ENCODE data around the gene UBN1.

UBN1 gene

DNA sequence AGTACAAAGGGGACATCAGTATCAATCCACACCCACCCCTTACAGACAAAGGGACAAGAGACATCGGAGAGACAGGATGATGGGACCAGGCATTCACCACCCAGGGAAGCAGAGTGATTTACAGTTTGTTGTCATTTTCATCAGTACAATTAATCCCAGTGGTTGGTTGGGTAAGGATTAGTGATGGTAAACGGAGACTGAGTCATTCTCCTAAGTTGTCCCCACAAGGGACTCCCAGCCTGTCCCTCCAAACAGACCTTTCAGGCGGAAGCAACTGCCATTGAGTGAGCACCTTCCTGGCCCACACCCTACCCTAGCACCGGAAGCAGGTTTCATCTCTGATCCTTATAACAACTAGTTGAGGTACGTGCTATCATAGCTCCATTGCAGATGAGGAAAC, 78.5 kb downstream of the UBN1 start:
- no peaks in the 10 kb centered on the region for H3K27me3 ChIP-seq (ENCODE audit: control insufficient read depth in 1 of 2, insufficient read depth in 1 of 2, low read length in 2 of 2)
- no peak overlapping the region for H3K9ac ChIP-seq (ENCODE audit: low read length)
- H3K4me1 ChIP-seq (ENCODE audit: control insufficient read depth, insufficient read depth, low read depth, low read length) = peaks cover 9% of the 10 kb centered on the region
- no peak overlapping the region for H3K4me2 ChIP-seq (ENCODE audit: low read length, poor library complexity, severe bottlenecking)
- H2BK12ac ChIP-seq (ENCODE audit: low read length in 2 of 2) = no peak overlapping the region
- peak; percentile 37 for DNase-seq
- peaks cover 25 to 77% of the 10 kb centered on the region in 2 experiments for H3K36me3 ChIP-seq (ENCODE audit: control insufficient read depth in 1 of 2, insufficient read depth in 2 of 2, low read depth in 1 of 2, low read length in 2 of 2)
- no peak overlapping the region for H2AK5ac ChIP-seq (ENCODE audit: low read length, severe bottlenecking)
- no peak overlapping the region for H3K4me3 ChIP-seq (ENCODE audit: insufficient read depth in 1 of 2, low read depth in 1 of 2, low read length in 2 of 2)
- no peak overlapping the region for H4K8ac ChIP-seq (ENCODE audit: low read length)
- H3K14ac ChIP-seq (ENCODE audit: low read length in 2 of 2) = no peak overlapping the region
- WGBS = 76% methylated on average over 4 of the region's 5 CpGs
- H2AFZ ChIP-seq (ENCODE audit: low read depth, low read length) = no peak overlapping the region
- no peak overlapping the region for H3K23ac ChIP-seq (ENCODE audit: low read length in 2 of 2)
- H3K4ac ChIP-seq (ENCODE audit: low read depth in 1 of 2, low read length in 2 of 2) = no peak overlapping the region
- no peak overlapping the region for H2BK120ac ChIP-seq (ENCODE audit: low read depth, low read length)
- no peak overlapping the region for H2BK15ac ChIP-seq (ENCODE audit: low read depth, poor library complexity, severe bottlenecking)
- no peak overlapping the region for H3K18ac ChIP-seq (ENCODE audit: low read depth in 1 of 2, low read length in 2 of 2)
- H3K27ac ChIP-seq (ENCODE audit: low read length, poor library complexity, severe bottlenecking) = no peak overlapping the region
- no peak overlapping the region for H4K91ac ChIP-seq (ENCODE audit: low read length)
- no peak overlapping the region for H2BK5ac ChIP-seq (ENCODE audit: low read depth, low read length, poor library complexity, severe bottlenecking)
- peaks cover 27% of the 10 kb centered on the region for H3K79me1 ChIP-seq (replicated peaks; ENCODE audit: low read length, poor library complexity, severe bottlenecking)
- H3K9me3 ChIP-seq (ENCODE audit: control insufficient read depth, low read length) = peaks cover 19% of the 10 kb centered on the region

DNA sequence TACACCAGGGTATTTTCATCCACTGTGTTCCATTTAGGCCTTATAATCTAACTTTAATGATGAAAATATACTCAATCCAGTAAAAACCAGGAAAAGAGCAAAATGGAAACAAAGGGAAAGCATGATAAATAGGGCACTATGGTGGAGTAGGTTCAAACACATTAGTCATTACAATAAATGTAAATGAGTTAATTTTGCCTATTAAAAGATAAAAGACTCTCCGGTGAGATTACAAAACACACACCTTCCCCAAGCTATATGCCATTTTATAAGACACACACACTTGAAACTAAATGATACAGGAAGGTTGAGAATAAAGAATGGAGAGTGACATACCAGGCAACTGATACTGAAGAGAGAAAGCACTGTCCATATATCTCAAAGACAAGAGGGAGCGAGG, 79.6 kb downstream of the UBN1 start:
- Histone ChIP-seq H3K9ac (ENCODE audit: low read length) (no peak overlapping the region), H3K27ac (ENCODE audit: low read length, poor library complexity, severe bottlenecking) (no peak overlapping the region), H3K27me3 (ENCODE audit: control insufficient read depth in 1 of 2, insufficient read depth in 1 of 2, low read length in 2 of 2) (no peaks in the 10 kb centered on the region), H3K18ac (ENCODE audit: low read depth in 1 of 2, low read length in 2 of 2) (no peak overlapping the region), H4K8ac (ENCODE audit: low read length) (no peak overlapping the region), H3K4ac (ENCODE audit: low read depth in 1 of 2, low read length in 2 of 2) (no peak overlapping the region), H3K14ac (ENCODE audit: low read length in 2 of 2) (no peak overlapping the region), H2BK15ac (ENCODE audit: low read depth, poor library complexity, severe bottlenecking) (no peak overlapping the region), H2BK120ac (ENCODE audit: low read depth, low read length) (no peak overlapping the region), H2BK5ac (ENCODE audit: low read depth, low read length, poor library complexity, severe bottlenecking) (no peak overlapping the region), H2BK12ac (ENCODE audit: low read length in 2 of 2) (no peak overlapping the region), H3K79me1 (replicated peaks; ENCODE audit: low read length, poor library complexity, severe bottlenecking) (peaks cover 30% of the 10 kb centered on the region), H2AK5ac (ENCODE audit: low read length, severe bottlenecking) (no peak overlapping the region), H2AFZ (ENCODE audit: low read depth, low read length) (no peak overlapping the region), H3K4me2 (ENCODE audit: low read length, poor library complexity, severe bottlenecking) (no peak overlapping the region), H4K91ac (ENCODE audit: low read length) (no peak overlapping the region), H3K9me3 (ENCODE audit: control insufficient read depth, low read length) (peaks cover 19% of the 10 kb centered on the region), H3K36me3 (ENCODE audit: control insufficient read depth in 1 of 2, insufficient read depth in 2 of 2, low read depth in 1 of 2, low read length in 2 of 2) (peaks cover 37 to 85% of the 10 kb centered on the region in 2 experiments), H3K4me1 (ENCODE audit: control insufficient read depth, insufficient read depth, low read depth, low read length) (peaks cover 9% of the 10 kb centered on the region), H3K4me3 (ENCODE audit: insufficient read depth in 1 of 2, low read depth in 1 of 2, low read length in 2 of 2) (no peak overlapping the region), H3K23ac (ENCODE audit: low read length in 2 of 2) (no peak overlapping the region)
- no peak for DNase-seq
- 95% methylated on average over 1 of the region's 2 CpGs for WGBS

DNA sequence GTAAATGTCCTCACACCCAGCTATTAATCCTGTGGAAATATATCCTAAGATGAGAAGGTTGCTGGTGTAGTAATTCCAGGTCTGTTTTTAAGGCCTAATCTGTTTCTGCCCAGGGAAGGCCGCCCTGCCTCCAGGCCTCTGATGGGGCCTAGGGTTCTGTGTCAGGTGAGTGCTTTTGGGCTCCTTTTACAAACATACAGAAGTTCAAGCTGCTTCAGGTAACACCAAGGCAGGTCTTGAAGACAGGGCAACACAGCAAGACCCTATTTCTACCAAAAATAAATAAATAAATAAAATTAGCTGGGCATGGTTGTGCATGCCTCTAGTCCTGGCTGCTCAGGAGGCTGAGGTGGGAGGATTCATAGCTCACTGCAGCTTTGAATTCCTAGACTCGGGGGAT, 80.4 kb downstream of the UBN1 start:
- Histone ChIP-seq H3K27ac (ENCODE audit: low read length, poor library complexity, severe bottlenecking) (no peak overlapping the region), H2BK12ac (ENCODE audit: low read length in 2 of 2) (no peak overlapping the region), H3K18ac (ENCODE audit: low read depth in 1 of 2, low read length in 2 of 2) (no peak overlapping the region), H3K36me3 (ENCODE audit: control insufficient read depth in 1 of 2, insufficient read depth in 2 of 2, low read depth in 1 of 2, low read length in 2 of 2) (peaks cover 40 to 84% of the 10 kb centered on the region in 2 experiments), H2BK15ac (ENCODE audit: low read depth, poor library complexity, severe bottlenecking) (no peak overlapping the region), H3K4ac (ENCODE audit: low read depth in 1 of 2, low read length in 2 of 2) (no peak overlapping the region), H3K23ac (ENCODE audit: low read length in 2 of 2) (no peak overlapping the region), H2AK5ac (ENCODE audit: low read length, severe bottlenecking) (no peak overlapping the region), H3K4me3 (ENCODE audit: insufficient read depth in 1 of 2, low read depth in 1 of 2, low read length in 2 of 2) (no peak overlapping the region), H3K4me1 (ENCODE audit: control insufficient read depth, insufficient read depth, low read depth, low read length) (peaks cover 9% of the 10 kb centered on the region), H3K9me3 (ENCODE audit: control insufficient read depth, low read length) (peaks cover 19% of the 10 kb centered on the region), H3K4me2 (ENCODE audit: low read length, poor library complexity, severe bottlenecking) (no peak overlapping the region), H2AFZ (ENCODE audit: low read depth, low read length) (no peak overlapping the region), H2BK120ac (ENCODE audit: low read depth, low read length) (no peak overlapping the region), H2BK5ac (ENCODE audit: low read depth, low read length, poor library complexity, severe bottlenecking) (no peak overlapping the region), H4K91ac (ENCODE audit: low read length) (no peak overlapping the region), H3K27me3 (ENCODE audit: control insufficient read depth in 1 of 2, insufficient read depth in 1 of 2, low read length in 2 of 2) (no peaks in the 10 kb centered on the region), H3K14ac (ENCODE audit: low read length in 2 of 2) (no peak overlapping the region), H4K8ac (ENCODE audit: low read length) (no peak overlapping the region), H3K79me1 (replicated peaks; ENCODE audit: low read length, poor library complexity, severe bottlenecking) (peaks cover 32% of the 10 kb centered on the region), H3K9ac (ENCODE audit: low read length) (no peak overlapping the region)
- DNase-seq = no peak
- 48% methylated on average over 2 of the region's 2 CpGs for WGBS

DNA sequence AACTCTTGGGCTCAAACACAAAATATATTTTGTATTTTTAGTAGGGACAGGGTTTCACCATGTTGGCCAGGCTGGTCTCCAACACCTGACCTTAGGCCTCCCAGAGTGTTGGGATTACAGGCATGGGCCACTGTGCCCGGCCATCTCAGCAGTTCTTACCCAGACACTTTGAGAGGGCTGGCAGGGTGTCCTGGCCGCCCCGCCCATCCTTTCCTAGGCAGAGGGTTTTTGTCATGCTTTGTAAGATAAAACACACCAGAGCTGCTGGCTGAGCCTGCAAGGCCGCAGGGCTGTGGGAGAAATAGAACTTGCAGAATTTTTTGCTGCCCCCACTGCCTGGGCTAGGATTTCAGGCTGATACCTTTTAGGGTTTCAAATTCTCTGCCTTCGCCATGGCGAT, 80.9 kb downstream of the UBN1 start:
- H3K4me1 ChIP-seq (ENCODE audit: control insufficient read depth, insufficient read depth, low read depth, low read length) = peaks cover 9% of the 10 kb centered on the region
- no peak overlapping the region for H3K14ac ChIP-seq (ENCODE audit: low read length in 2 of 2)
- no peak overlapping the region for H3K4ac ChIP-seq (ENCODE audit: low read depth in 1 of 2, low read length in 2 of 2)
- H3K23ac ChIP-seq (ENCODE audit: low read length in 2 of 2) = no peak overlapping the region
- H3K27ac ChIP-seq (ENCODE audit: low read length, poor library complexity, severe bottlenecking) = no peak overlapping the region
- peaks cover 19% of the 10 kb centered on the region for H3K9me3 ChIP-seq (ENCODE audit: control insufficient read depth, low read length)
- H2AK5ac ChIP-seq (ENCODE audit: low read length, severe bottlenecking) = no peak overlapping the region
- no peak overlapping the region for H3K4me3 ChIP-seq (ENCODE audit: insufficient read depth in 1 of 2, low read depth in 1 of 2, low read length in 2 of 2)
- no peak overlapping the region for H3K4me2 ChIP-seq (ENCODE audit: low read length, poor library complexity, severe bottlenecking)
- H2BK120ac ChIP-seq (ENCODE audit: low read depth, low read length) = no peak overlapping the region
- no peak overlapping the region for H2BK5ac ChIP-seq (ENCODE audit: low read depth, low read length, poor library complexity, severe bottlenecking)
- no peaks in the 10 kb centered on the region for H3K27me3 ChIP-seq (ENCODE audit: control insufficient read depth in 1 of 2, insufficient read depth in 1 of 2, low read length in 2 of 2)
- WGBS = 91% methylated on average over 6 of the region's 6 CpGs
- H3K9ac ChIP-seq (ENCODE audit: low read length) = no peak overlapping the region
- H3K18ac ChIP-seq (ENCODE audit: low read depth in 1 of 2, low read length in 2 of 2) = no peak overlapping the region
- no peak overlapping the region for H2AFZ ChIP-seq (ENCODE audit: low read depth, low read length)
- H2BK12ac ChIP-seq (ENCODE audit: low read length in 2 of 2) = no peak overlapping the region
- H3K36me3 ChIP-seq (ENCODE audit: control insufficient read depth in 1 of 2, insufficient read depth in 2 of 2, low read depth in 1 of 2, low read length in 2 of 2) = peaks cover 37 to 80% of the 10 kb centered on the region in 2 experiments
- H4K91ac ChIP-seq (ENCODE audit: low read length) = no peak overlapping the region
- peaks cover 32% of the 10 kb centered on the region for H3K79me1 ChIP-seq (replicated peaks; ENCODE audit: low read length, poor library complexity, severe bottlenecking)
- no peak overlapping the region for H2BK15ac ChIP-seq (ENCODE audit: low read depth, poor library complexity, severe bottlenecking)
- no peak for DNase-seq
- no peak overlapping the region for H4K8ac ChIP-seq (ENCODE audit: low read length)
